Calu3 (cell line): ENCODE results near the gene BMPER. TPM values are rescaled to one million over a fixed set of nuclear protein-coding genes. Genes with fewer than 3 reads are reported as not detected.

Experiments used
- BruUV-seq: library from RNA; stranded (reverse); fragments of 400-500 nt; replicated peaks from 2 replicates; lab custom pipeline; 2021; lab: Mats Ljungman, UMichigan
- CTCF ChIA-PET: fragments of 300-600 bp; sonication (Branson Sonifier 250); formaldehyde crosslinking; loops from one replicate; lab custom pipeline; 2022; ENCODE audit warnings: antibody characterized with exemption; lab: Charles Lee
- DNase-seq: peaks from one replicate; pipeline ENCODE4 v3.0.0; 2022
- H3K27ac Mint-ChIP-seq: one replicate; pipeline ENCODE4 v1.8.0; 2022; ENCODE audit warnings: mixed read lengths; ENCODE audit not compliant: unreplicated experiment
- H3K27me3 Mint-ChIP-seq: one replicate; pipeline ENCODE4 v1.8.0; 2022; ENCODE audit warnings: mixed read lengths; ENCODE audit not compliant: unreplicated experiment
- H3K36me3 Mint-ChIP-seq: one replicate; pipeline ENCODE4 v1.8.0; 2022; ENCODE audit warnings: mild to moderate bottlenecking, moderate library complexity, mixed read lengths; ENCODE audit not compliant: insufficient read depth, unreplicated experiment
- H3K4me1 Mint-ChIP-seq: one replicate; pipeline ENCODE4 v1.8.0; 2022; ENCODE audit warnings: mild to moderate bottlenecking, low read depth, mixed read lengths; ENCODE audit not compliant: unreplicated experiment
- H3K4me3 Mint-ChIP-seq: one replicate; pipeline ENCODE4 v1.8.0; 2022; ENCODE audit warnings: mild to moderate bottlenecking, low read depth, moderate library complexity, mixed read lengths; ENCODE audit not compliant: unreplicated experiment
- H3K9me3 Mint-ChIP-seq: one replicate; pipeline ENCODE4 v1.8.0; 2022; ENCODE audit warnings: low read depth, mixed read lengths; ENCODE audit not compliant: unreplicated experiment
- intact Hi-C: fragments of 100-400 bp; cut with micrococcal nuclease; formaldehyde crosslinking; loops from one replicate; pipeline ENCODE4 v1.10.0; 2022; ENCODE audit not compliant: unreplicated experiment
- total RNA-seq: library from RNA; stranded (reverse); gene quantifications from 2 replicates; pipeline ENCODE4 v1.2.3, GENCODE V29; 2022
- TF ChIP-seq, protein P1 (sequence below): fragments of 200-600 bp; IDR thresholded peaks from one replicate; pipeline ENCODE4 v1.8.0; 2022; ENCODE audit warnings: antibody characterized with exemption; ENCODE audit not compliant: unreplicated experiment

Gene BMPER
- total RNA-seq, 1 experiment from 2014 or later, result not detected

DNA sequence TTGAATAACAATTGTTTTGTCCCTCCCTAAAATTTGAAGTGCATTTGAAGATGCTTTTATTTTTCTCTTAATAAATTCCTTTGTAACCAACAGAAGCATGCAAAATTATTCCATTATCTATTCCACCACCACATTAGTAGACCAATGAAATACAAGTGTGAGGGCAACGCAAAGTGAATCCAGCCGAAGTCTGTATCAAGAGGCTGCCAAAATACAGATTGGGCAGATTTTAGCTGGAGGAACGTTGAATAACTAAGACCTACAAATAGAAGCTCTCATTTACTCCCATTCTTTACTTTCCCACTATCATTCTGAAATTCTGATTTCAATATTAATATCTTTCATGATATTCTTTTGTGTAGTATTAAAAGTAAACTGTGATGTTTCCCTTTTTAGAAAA is 233.7 kb downstream of the BMPER start:
- Mint-ChIP-seq H3K9me3 (no peaks in the 10 kb centered on the region), H3K4me1 (no peaks in the 10 kb centered on the region), H3K36me3 (no peaks in the 10 kb centered on the region), H3K4me3 (no peak overlapping the region), H3K27me3 (peaks cover 82% of the 10 kb centered on the region), H3K27ac (no peak overlapping the region)
- no TSS peak for BruUV-seq
- intact Hi-C loops, result no loop called here
- CTCF ChIA-PET, result no interaction called here
- DNase-seq, result no peak
- TF ChIP-seq, protein P1, sequence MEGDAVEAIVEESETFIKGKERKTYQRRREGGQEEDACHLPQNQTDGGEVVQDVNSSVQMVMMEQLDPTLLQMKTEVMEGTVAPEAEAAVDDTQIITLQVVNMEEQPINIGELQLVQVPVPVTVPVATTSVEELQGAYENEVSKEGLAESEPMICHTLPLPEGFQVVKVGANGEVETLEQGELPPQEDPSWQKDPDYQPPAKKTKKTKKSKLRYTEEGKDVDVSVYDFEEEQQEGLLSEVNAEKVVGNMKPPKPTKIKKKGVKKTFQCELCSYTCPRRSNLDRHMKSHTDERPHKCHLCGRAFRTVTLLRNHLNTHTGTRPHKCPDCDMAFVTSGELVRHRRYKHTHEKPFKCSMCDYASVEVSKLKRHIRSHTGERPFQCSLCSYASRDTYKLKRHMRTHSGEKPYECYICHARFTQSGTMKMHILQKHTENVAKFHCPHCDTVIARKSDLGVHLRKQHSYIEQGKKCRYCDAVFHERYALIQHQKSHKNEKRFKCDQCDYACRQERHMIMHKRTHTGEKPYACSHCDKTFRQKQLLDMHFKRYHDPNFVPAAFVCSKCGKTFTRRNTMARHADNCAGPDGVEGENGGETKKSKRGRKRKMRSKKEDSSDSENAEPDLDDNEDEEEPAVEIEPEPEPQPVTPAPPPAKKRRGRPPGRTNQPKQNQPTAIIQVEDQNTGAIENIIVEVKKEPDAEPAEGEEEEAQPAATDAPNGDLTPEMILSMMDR, result no peak

DNA sequence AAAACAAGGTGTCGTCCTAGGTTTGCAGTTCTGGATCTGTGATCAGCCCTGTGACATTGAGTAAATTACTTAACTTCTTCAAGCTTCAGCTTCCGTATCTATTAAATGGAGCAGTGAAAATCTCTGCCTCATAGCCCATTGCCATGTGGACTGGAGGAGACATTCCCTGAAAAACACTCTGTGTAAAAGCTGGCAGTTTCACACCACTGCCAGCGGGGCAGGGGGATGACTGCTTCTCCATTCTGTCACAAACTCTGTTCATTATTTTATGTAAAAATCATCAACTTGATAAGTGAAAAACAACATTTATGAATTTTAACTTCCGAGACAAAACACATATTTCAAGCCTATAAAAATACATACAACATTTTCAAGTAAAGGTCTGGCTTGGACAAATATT is 234.7 kb downstream of the BMPER start:
- Mint-ChIP-seq H3K36me3 (no peaks in the 10 kb centered on the region), H3K27ac (no peak overlapping the region), H3K4me3 (no peak overlapping the region), H3K4me1 (no peaks in the 10 kb centered on the region), H3K9me3 (no peaks in the 10 kb centered on the region), H3K27me3 (peaks cover 81% of the 10 kb centered on the region)
- TF ChIP-seq, protein P1, result no peak
- intact Hi-C loops, result no loop called here
- CTCF ChIA-PET, result no interaction called here
- no peak for DNase-seq
- BruUV-seq, result no TSS peak

DNA sequence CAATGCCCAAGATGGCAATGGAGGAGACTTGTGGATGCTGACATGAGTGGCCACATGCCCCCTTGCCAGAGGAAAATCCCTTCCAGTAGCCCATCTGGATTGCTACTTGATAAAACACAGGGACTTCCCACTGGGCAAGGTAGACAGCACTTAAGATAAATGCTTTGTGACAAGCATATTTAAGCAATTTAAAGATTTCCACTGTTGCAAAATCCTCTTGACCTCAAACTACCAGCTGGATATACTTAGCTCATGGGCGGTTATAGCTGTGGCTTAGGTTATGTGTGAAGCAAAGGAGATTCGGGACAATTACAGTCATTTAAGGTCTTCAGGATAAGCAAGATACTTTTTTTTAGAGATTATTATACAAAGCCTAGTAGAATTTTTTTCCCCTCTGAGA is 238.1 kb downstream of the BMPER start:
- no peaks in the 10 kb centered on the region for H3K9me3 Mint-ChIP-seq
- H3K36me3 Mint-ChIP-seq, result no peaks in the 10 kb centered on the region
- peaks cover 47% of the 10 kb centered on the region for H3K27me3 Mint-ChIP-seq
- no peak overlapping the region for H3K27ac Mint-ChIP-seq
- H3K4me3 Mint-ChIP-seq, result no peak overlapping the region
- no TSS peak for BruUV-seq
- intact Hi-C loops, result no loop called here
- DNase-seq, result no peak
- TF ChIP-seq, protein P1, result no peak
- H3K4me1 Mint-ChIP-seq, result no peaks in the 10 kb centered on the region
- CTCF ChIA-PET, result interaction anchor here (0.6 kb wide), 1 partner anchor 161 kb away, joined by 4 read pairs; no protein-coding TSS in a partner anchor

DNA sequence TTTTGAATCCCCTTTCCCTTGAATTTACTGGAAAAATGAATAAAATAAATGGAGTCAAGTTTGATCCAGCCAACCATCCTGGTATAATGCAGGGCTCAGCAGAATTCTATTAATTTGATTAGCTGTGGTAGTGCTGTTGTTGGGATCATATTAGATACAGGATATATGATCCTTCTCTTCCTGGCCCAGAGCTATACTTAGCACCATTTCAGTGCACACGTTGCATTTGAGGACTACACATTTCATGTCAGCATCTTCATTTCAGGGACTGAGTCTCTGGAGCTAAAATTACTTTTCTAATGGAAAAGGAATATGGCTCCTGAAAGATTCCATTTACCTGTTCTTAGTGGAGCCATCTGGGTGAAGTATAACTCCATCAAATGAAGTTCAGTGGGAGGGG is 240.3 kb downstream of the BMPER start:
- H3K36me3 Mint-ChIP-seq, result no peaks in the 10 kb centered on the region
- intact Hi-C loops, result no loop called here

More for the DNA sequence above, 240.3 kb downstream of the BMPER start:
- Mint-ChIP-seq H3K9me3 (no peaks in the 10 kb centered on the region), H3K4me1 (no peaks in the 10 kb centered on the region), H3K27ac (no peak overlapping the region), H3K27me3 (peaks cover 35% of the 10 kb centered on the region), H3K4me3 (no peak overlapping the region)
- TF ChIP-seq, protein P1, result no peak
- CTCF ChIA-PET, result interaction anchor here (1.3 kb wide), 1 partner anchor 9 kb away, joined by 3 read pairs; no protein-coding TSS in a partner anchor
- BruUV-seq, result no TSS peak
- DNase-seq, result no peak
